Frontal cortex (tissue), 4 donors: ENCODE results near the gene MAP2K5. TPM values are rescaled to one million over a fixed set of nuclear protein-coding genes. Genes with fewer than 3 reads are reported as not detected.

Source experiments
- DNase-seq, 2 donors: peaks; one replicate each; pipeline ENCODE4 v3.0.0; 2012; ENCODE audit warnings: low spot score in 2 of 2
- FAIRE-seq: peaks from 2 replicates; lab custom pipeline; 2012; peaks lifted over from hg19 to GRCh38; lab: Jason Lieb, UNC
- total RNA-seq: library from RNA; depleted of rRNA; stranded (reverse); fragments of >200 nt; gene quantifications from one replicate; pipeline ENCODE4 v1.2.3, GENCODE V29; 2014
- donor health status: control.
- donor health status: control.
- donor health status: control.

MAP2K5 gene
- total RNA-seq, 1 donor from 2014 or later, result 11.0 TPM

DNA sequence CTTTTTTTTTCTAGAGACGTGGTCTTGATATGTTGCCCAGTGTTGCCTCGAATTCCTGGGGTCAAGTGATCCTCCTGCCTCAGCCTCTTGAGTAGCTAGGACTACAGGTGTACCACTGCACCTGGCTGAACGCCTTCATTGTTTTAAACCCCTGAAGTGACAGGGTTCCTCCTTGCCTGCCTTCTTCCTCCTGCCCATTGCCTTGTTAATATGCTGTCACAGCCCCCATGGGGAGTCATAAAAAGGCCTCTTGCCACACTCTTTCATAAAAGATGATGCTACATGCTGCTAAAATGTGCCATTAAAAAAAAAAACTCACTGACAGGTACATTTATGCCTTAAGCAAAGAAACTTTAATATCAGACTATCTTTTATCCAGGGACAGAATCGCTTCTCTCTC is 166.0 kb downstream of the MAP2K5 start:
- FAIRE-seq, result no peak
- no peak for DNase-seq

DNA sequence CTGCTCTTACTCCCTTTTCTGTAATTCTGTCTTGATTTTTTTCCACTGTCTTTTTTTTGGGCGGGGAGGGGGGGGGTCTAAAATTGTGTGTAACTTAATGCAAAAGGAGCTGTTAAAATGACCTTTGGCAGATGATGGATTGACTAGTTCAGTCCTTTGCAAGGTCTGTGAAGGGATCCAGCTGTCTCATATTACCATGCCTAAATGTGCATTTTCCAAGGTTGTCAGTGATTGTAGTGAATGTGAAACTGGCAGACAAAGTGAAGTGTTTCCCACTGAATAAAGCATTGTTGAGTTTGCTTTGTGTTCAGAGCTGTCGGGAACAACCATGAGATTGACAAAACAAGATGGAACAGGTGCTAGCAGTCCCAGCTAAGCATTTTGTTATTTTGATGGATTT is 172.7 kb downstream of the MAP2K5 start:
- no peak for DNase-seq
- FAIRE-seq, result no peak

DNA sequence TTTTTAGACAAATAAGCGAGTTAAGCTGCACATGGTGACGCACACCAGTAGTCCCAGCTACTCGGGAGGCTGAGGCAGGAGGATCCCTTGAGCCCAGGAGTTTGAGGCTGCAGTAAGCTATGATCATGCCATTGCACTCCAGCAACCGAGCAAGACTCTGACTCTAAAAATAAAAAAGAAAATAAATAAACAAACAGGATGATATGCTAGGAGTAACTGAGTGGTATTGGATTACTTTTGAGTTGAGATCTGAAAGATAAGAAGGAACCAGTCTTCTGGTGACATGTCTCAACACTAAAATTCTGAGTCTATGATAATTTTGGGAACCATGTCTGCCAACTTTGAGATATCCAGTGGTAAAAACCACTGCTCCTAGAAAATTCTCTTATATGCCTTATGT is 173.7 kb downstream of the MAP2K5 start:
- FAIRE-seq (no peak), DNase-seq (no peak)

DNA sequence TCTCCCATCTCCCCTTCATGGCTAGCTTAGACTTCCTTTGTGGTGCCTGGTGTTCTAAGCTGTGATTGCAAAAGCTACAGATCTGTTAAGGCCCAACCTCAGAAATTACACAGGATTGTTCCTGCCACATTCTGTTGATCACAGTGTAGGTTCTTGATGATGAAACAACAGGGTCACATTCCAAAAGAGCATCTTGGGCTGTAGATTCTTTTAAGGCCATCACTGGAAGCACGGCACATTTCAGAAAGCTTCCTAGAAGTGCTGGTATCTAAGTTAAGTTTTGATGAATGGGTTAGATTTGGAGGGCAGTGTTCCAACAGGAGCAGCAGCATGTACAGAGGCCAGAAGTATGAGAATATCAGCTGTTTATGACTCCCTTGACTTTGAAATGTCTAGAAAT is 175.3 kb downstream of the MAP2K5 start:
- DNase-seq (no peak), FAIRE-seq (no peak)

DNA sequence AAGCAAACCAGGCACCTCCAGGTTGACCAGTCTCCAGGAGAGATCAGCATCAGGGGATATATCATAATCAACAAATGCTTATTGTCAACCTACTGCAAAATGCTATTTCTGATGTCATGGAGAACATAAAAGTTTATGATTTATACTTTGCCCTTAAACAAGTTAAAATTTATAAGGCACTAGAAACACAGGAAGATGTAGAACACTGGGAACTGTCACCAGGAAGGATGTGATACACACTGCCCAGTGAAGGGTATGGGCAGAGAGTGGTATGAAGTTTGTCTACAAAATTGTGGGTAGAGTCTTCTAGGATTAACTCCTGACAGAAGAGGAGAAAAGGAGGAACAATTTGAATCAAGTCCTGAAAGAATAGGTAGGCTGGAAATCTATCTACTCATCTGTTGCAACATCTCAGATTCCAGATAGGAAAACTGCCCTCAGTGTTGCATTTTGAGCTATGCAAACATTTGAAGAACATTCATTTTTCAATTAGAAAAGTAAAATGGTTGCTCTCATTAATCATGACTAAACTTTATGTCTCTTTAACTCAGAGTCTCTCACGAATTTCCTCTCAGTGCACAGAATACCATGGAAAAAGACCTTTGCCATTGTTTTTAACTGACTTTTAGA is 176.9 kb downstream of the MAP2K5 start:
- FAIRE-seq, result no peak

DNA sequence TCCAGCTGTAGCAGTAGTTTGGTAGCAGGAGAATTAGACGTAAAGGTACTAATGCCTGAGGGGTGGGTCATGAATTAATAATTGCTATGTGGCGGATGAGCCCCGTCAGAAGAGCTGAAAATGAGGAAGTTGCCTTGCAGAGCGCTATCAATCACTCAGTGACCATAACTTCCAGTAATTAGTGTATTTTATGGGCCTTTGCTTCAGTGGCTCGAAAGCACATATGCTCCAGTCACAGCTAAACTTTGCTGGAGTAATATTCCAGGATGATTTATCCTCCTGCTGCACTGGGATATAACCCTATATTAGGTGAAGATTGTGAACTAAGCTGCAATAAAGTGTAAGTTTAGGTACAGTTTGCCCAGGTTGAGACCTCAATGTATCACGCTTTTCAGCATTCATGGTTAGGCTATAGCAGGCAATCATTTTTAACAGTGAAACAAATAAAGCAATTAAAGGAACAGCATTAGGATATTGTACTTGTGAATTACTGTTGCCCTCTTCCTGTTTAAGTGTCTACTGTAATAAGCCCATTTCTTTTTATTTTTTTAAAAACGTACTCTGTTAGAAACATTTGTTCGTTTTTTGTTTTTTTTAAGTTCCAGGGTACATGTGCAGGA is 178.2 kb downstream of the MAP2K5 start:
- no peak for FAIRE-seq
- DNase-seq, result no peak

More for the DNA sequence above, 176.9 kb downstream of the MAP2K5 start:
- no peak for DNase-seq

DNA sequence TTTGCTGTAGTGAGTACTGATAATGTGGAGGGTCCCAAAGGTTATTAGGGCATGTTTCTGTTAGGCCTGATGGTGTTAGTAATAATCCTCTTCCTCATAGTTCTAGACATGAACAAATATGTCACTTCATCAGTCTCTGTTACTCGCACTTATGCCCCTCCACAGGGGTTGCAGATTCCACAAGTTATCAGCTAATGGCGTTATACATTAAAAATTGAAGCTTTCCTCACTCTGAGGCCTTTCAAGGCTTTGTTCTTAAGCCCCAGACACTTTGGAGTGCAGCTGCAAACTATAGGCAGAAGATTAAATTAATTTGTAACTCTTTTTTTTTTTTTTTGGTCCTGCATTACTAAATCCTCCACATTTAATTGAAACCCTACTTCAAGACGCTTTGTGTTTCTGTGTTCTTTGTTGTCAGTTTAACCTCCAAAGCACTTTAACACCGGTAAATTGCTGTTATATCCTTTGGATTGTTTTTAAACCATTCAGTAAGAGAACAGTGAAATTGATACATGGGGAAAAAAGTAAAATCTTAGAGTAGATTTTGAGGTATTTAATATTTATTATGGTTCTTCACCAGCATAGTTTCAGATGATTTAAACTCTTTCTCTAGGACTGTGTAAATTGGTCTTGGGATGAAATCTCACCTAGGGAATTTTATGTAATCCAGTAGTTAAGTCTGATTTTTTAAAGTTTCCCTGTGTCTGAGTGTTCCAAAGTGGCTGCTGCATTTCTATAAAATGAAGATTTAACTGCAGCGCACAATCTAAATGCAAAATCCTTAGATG is 179.7 kb downstream of the MAP2K5 start:
- FAIRE-seq, result no peak
- no peak for DNase-seq

DNA sequence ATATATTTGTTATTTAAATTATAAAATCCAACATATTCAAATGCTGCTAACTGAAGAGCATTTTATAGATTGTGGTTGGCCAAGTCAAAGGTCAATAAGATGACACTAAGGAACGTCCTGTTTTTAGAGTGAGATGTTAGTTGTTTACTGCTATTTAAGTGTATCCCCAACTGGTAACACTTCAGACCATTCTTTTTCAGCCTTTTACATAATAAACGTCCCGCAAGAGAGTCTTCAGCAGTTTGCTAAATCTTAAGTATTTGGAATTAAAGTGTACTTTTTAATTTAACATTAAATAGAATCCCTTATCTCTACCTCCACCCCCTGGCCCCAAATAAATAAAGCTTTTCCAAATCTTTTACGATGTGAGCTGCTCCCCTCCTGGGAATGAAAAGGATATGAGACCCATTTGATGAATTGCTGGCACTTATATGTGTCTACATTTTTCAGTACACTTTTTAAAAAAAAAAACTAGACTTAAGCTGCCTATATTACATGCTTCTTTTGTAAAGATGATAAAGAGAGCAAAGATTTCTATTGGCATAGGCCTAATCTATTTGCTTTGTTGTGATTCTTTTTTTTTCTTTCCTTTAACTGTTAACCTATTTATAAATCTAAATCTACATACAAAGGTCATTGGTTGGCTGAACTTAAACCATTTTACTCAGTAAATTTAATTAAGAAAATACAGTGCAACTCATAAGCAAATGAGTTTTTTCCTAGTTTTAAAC is 181.0 kb downstream of the MAP2K5 start:
- FAIRE-seq (no peak), DNase-seq (no peak)

DNA sequence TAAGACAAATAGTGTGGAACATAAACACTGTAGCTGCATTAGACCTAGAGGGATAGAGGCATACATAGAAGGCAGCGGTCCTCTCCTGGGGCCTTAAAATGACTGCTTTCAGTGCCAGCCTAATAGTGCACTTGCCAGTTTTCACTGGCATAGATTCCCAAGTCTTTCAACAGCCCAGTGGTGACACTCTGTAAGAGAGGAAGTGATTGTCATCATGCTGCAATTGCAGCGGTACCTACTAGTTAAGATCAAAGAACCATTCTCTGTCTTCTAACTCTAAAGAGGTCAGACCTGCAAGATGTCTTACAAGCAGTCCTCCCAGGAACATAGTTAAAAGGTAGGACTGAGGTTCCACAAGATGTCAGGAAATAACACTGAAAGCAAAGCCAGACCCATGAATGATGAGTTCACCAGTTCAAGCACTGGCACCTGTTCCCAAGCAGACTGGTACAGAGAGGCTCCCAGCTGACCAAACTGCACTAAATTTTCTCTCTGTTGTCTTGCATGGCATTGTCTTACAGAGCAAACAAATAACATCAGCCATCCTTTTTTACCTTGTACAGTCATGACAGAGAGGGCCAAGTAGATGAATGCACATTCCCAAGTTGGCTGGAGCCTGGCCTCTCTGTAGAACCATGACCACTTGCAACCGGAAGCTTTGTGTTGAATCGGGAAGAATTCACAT is 182.3 kb downstream of the MAP2K5 start:
- no peak for DNase-seq
- FAIRE-seq, result no peak

DNA sequence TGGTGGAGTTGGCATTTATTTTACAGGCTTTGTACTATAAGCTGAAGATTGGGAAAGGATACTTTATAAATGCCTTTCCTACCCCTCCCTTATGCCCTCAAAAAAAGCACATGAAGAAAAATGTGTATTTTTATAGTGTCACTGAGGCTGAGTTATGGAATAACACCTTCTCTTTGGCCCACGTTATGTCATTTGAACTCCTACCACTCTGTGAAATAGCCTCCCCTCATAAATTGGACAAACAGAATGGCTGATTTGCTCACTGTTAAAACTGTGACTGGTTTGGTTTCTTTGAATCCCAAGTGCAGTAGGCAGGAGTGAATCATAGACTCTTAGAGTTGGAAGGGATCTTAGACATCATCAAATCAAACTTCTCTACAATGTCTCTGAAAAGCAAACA is 187.6 kb downstream of the MAP2K5 start:
- DNase-seq, result no peak
- FAIRE-seq, result no peak

DNA sequence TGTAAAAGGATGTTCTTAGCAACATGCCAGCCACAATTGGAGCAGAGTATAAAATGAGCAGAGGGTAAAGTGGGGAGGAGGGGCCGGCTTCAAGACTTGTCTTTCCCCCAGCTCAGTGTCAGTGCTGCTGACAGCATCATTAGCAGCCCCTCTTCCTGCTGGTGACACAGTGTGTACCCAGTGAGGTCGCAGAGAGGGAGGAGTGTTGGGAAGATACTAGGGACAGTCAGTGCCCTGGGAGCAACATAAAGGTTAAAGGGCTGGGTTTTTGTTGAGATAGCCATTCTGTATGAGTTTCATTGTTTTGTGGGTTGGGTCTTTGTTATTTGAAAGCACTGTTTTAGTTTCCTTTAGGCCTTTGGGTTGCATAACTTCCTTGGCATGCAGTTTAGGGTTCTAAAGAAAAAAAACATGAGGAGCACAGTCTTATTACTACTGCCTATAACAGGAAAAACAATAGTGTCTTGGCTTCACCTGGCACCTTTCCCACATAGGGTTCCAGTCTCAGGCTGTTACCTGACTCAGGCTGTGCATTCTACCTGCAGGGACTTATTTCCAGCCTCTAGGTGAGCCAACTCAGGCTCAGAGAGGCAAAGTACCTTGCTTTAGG is 188.7 kb downstream of the MAP2K5 start:
- no peak for FAIRE-seq
- no peak for DNase-seq

DNA sequence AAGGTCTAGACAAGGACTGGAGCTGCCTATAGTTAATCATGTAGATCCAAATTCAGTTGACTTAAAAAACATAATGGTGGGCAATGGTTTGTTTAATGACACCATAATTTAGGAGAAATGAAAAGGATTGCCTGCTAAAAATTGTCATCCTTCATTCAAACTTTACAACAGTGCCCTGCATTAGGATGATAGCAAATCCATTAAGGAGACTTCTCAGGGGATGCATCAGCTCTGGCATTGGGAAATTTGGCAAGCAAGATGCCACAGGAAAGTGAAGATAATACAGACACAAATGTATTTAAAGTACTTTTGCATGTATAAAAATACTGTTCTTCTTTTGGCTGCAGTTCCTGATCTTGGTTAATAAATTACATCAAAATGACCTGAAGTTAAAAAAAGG is 189.7 kb downstream of the MAP2K5 start:
- FAIRE-seq, result no peak
- DNase-seq, result no peak

DNA sequence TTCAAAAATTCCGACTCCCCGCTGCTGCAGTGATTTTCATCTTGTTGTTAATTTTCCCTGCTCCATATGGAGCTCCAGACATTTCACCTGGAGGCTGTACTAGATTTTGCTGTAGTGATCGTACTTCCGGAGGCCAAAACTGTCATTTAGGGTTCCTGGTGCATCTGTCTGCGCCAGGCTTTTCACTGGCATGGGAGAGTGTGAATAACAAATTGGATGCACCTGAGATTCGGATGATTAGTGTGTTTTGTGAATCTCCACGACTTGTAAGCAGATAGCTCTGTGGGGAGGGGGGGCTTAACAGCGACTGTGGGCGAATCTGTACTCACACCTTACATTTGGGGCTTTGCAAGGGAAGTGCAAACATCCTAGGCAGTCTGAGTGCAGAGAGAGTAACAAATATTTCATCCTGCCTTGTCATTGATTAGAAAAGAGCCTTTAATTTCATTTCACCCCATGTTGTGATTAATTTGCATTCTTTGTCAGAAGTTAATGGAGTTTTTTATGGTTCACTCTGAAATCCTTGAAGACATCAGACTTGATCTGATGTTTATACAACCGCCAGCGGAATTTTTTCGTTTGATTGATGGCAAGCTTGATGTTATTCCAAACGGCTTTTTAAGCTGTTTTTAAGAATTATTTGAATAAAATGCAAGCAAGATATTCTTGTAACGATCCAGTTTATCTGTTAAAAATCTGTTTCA is 190.3 kb downstream of the MAP2K5 start:
- FAIRE-seq, result no peak

DNA sequence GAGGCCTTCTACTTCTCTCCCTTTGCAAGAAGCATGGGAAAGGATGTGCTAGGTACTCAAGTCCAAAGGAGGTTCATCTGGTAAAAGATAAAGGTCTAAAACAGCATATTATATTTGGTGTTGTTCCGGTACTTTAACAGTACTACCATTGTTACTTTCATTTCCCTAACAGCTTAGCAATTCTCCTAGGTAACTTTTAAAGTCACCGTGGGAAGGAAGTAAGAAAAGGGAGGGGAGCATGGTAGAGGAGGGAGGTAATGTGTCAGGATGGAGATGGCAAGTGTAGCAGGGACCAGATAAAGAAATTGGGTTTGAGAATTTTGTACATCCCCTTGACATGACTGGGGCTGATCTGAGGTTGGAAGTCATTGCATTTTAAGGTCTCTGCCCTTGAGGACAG is 193.4 kb downstream of the MAP2K5 start:
- no peak for FAIRE-seq
- no peak for DNase-seq

More for the DNA sequence above, 190.3 kb downstream of the MAP2K5 start:
- DNase-seq, result no peak

DNA sequence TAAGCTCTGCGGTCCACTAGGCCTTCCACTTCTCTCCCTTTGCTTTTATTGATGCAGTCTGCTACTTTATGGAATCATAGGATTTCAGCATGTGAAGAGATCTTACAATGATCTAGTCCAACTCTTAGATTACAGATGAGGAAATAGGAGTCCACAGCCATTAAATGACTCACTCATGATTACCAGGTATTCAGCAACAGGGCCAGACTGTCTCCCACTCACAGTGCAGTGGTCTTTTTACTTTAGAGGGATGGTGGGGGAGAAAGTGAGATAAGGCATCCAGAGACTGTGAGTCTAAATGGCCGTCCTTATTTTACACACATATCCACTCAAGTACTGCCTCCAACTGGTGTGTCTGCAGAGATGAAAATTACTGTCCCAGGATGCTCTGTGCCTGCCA is 194.3 kb downstream of the MAP2K5 start:
- FAIRE-seq (no peak), DNase-seq (no peak)

DNA sequence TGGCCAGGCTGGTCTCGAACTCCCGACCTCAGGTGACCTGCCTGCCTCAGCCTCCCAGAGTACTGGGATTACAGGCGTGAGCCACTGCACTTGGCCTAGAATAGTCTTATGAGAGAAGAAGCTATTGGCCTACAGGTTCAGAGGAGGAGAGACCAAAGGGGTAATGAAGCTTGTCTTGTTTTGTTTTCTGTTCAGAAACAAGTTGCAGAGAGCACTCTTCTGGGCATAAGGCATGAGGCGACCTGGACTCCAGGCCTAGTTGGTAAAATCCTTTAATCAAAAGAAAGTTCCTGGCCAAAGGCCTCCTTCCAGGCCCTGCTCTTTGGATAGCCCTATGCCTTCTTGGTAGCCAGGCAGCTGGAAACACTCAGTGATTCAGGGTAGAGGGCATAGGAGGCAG is 195.6 kb downstream of the MAP2K5 start:
- no peak for FAIRE-seq

DNA sequence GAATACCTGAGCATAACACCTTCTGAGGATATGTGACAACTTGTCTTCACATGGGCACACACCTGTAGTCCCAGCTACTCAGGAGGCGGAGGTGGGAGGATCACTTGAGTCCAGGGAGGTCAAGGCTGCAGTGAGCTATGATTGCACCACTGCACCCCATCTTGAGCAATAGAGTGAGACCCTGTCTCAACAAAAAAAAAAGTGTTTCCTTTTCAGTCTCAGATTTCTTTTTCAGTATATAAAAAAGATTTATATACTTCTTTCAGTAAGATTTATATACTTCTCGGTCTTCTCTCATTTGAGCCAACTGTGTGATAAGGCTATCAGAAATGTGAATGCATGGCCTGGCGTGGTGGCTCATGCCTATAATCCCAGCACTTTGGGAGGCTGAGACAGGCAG is 197.9 kb downstream of the MAP2K5 start:
- no peak for DNase-seq
- FAIRE-seq, result no peak

More for the DNA sequence above, 195.6 kb downstream of the MAP2K5 start:
- no peak for DNase-seq

DNA sequence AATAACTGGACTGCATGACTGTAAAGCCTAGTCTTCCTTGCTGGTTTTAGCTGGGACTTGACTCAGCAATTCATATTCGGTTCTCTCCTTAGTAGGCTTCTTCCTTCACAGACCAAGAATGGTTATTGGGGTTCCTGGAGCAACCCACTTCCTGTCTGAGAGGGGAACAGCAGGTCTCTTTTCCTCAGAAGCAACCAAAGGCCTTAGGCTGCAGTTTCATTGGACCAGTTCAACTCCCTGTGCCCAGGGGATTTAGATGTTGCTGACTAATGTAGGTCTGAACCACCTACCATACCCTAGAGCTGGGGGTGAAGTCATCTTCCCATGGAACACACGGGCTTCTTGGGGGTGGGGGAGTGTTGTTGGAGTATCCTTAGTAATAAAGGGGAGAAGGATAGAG is 198.8 kb downstream of the MAP2K5 start:
- no peak for FAIRE-seq

DNA sequence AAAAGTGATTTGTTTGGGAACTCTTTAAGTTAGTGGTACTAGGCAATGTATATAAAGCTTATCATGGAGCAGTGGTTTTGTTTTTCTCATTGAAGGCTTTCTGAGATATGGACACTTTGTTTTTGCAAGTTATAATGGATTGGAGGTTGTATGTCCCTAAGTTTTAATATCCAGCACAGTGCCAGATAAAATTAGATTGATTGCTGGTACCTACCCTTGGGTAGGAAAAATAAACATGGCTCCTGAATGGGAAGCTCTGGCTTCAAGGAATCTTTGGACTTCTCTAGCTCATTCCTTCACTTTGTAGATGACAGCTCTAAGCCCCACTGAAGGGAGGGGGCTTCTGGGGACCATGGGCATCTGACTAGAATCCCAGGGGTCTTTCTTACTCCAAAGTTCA is 201.1 kb downstream of the MAP2K5 start:
- FAIRE-seq (no peak), DNase-seq (no peak)

More for the DNA sequence above, 198.8 kb downstream of the MAP2K5 start:
- no peak for DNase-seq
